ENCODE results near the gene SLC6A1.
A peak's percentile ranks its signal among the peaks of the same experiment; 100 is the strongest.

SLC6A1 gene

DNA sequence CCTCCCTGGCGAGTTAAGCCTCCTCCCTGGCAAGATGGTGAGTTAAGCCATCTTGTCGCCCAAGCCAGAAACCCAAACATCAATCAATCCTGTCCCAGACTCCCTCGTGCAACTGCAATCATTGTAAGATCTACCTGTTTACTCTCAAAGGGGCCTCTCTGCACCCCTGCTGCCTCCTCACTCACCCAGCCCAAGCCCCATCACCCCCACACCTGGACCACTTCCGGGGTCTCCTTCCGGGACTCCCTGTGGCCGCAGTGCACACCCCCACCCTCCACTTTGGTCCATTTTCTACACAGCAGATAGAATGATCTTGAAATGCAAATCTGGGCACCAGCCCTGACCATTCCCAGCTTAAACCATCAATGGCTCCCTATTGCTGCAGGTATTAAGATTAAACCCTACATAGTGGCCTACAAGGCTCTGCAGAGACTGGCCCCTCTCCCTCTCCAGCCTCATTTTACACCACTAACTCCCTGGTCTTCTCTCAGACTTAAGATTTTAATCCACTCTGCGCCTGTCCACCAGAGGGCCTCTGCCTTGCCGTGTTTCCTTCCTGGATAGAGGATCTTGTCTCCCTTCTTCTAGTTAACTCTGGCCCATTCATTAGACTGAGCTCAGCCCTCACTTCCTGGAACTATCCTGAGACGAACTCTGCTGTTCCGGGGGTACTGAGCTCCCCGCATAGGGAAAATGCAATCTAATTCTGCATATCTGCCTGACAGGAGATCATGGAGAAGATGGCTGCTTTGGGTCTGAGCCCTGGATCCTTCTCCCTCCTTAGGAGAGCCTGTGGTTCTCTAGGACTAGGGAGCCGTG is 41.9 kb upstream of the SLC6A1 start:
- TF ChIP-seq, protein P1, sequence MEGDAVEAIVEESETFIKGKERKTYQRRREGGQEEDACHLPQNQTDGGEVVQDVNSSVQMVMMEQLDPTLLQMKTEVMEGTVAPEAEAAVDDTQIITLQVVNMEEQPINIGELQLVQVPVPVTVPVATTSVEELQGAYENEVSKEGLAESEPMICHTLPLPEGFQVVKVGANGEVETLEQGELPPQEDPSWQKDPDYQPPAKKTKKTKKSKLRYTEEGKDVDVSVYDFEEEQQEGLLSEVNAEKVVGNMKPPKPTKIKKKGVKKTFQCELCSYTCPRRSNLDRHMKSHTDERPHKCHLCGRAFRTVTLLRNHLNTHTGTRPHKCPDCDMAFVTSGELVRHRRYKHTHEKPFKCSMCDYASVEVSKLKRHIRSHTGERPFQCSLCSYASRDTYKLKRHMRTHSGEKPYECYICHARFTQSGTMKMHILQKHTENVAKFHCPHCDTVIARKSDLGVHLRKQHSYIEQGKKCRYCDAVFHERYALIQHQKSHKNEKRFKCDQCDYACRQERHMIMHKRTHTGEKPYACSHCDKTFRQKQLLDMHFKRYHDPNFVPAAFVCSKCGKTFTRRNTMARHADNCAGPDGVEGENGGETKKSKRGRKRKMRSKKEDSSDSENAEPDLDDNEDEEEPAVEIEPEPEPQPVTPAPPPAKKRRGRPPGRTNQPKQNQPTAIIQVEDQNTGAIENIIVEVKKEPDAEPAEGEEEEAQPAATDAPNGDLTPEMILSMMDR (IDR thresholded peaks at IDR 0.05; ENCODE audit: control insufficient read depth, extremely low read depth, insufficient read depth), result peak; percentile 82
- peak; percentile 4 for DNase-seq (ENCODE audit: low read depth)
- H3K4me3 ChIP-seq (ENCODE audit: low read depth, low read length), result no peak overlapping the region

DNA sequence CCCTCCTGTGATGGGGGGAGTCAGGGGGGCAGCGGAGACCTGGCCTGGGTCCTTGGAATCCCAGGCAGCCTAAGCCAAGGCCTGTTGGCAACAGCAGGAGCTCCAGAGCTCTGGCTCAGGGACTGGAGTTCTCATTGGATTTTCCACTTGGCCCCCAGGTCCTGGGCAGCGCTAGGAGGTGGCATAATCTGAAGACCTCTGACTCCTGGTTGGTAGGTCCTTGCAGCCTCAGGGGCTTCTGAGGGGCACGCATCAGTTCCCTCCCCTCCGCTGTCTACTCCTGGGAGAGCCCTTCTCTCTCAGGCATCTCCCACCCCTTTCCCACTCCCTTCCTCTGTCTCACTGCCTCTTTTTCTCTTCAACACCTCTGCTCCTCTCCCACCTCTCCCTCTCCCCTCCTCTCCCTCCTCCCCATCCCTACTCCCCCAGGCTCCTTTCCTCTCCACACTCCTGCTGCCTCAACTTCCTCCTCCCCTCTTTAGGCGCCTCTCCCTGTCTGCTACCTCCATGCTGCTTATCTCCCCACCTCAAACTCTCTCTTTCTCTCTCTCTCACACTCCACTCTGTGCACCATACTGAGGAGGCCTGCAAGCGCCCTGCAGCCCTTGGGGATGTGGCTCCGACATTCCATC is 41.1 kb upstream of the SLC6A1 start:
- DNase-seq (ENCODE audit: low read depth), result no peak
- TF ChIP-seq, protein P1 (IDR thresholded peaks at IDR 0.05; ENCODE audit: control insufficient read depth, extremely low read depth, insufficient read depth), result no peak
- H3K4me3 ChIP-seq (ENCODE audit: low read depth, low read length), result no peak overlapping the region

GRCh38 chr3:10952525-10952924 is 40.0 kb upstream of the SLC6A1 start:
- TF ChIP-seq, protein P1 (IDR thresholded peaks at IDR 0.05; ENCODE audit: control insufficient read depth, extremely low read depth, insufficient read depth), result no peak
- no peak overlapping the region for H3K4me3 ChIP-seq (ENCODE audit: low read depth, low read length)
- no peak for DNase-seq (ENCODE audit: low read depth)

DNA sequence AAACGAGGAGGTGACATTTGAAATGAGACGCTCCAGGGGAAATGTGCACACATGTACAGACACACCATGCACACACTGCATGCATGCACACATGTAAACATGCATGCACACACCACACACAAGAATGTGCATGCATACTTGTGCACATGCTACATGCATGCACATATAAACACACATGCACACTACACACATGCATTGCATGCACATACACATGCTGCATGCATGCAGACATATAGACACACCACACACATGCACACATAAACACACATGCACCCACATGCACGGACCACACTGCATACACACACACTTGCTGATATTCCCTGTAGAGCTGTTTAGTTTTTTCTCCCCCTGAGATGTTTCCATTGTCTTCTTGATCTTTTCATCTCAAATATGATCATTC is 37.8 kb upstream of the SLC6A1 start:
- TF ChIP-seq, protein P1 (IDR thresholded peaks at IDR 0.05; ENCODE audit: control insufficient read depth, extremely low read depth, insufficient read depth), result no peak
- DNase-seq (ENCODE audit: low read depth), result no peak
- no peak overlapping the region for H3K4me3 ChIP-seq (ENCODE audit: low read depth, low read length)

- no peak overlapping the region for H3K4me3 ChIP-seq (ENCODE audit: low read depth, low read length)
- TF ChIP-seq, protein P1 (IDR thresholded peaks at IDR 0.05; ENCODE audit: control insufficient read depth, extremely low read depth, insufficient read depth), result no peak
- no peak for DNase-seq (ENCODE audit: low read depth)
These were observed 36.7 kb upstream of the SLC6A1 start for GRCh38 chr3:10955711-10956453.

GRCh38 chr3:10956531-10956930 is 36.0 kb upstream of the SLC6A1 start:
- no peak for DNase-seq (ENCODE audit: low read depth)
- TF ChIP-seq, protein P1 (IDR thresholded peaks at IDR 0.05; ENCODE audit: control insufficient read depth, extremely low read depth, insufficient read depth), result no peak
- no peak overlapping the region for H3K4me3 ChIP-seq (ENCODE audit: low read depth, low read length)
